ENCODE data around the gene DRAM2.

- TF ChIP-seq, protein P1, sequence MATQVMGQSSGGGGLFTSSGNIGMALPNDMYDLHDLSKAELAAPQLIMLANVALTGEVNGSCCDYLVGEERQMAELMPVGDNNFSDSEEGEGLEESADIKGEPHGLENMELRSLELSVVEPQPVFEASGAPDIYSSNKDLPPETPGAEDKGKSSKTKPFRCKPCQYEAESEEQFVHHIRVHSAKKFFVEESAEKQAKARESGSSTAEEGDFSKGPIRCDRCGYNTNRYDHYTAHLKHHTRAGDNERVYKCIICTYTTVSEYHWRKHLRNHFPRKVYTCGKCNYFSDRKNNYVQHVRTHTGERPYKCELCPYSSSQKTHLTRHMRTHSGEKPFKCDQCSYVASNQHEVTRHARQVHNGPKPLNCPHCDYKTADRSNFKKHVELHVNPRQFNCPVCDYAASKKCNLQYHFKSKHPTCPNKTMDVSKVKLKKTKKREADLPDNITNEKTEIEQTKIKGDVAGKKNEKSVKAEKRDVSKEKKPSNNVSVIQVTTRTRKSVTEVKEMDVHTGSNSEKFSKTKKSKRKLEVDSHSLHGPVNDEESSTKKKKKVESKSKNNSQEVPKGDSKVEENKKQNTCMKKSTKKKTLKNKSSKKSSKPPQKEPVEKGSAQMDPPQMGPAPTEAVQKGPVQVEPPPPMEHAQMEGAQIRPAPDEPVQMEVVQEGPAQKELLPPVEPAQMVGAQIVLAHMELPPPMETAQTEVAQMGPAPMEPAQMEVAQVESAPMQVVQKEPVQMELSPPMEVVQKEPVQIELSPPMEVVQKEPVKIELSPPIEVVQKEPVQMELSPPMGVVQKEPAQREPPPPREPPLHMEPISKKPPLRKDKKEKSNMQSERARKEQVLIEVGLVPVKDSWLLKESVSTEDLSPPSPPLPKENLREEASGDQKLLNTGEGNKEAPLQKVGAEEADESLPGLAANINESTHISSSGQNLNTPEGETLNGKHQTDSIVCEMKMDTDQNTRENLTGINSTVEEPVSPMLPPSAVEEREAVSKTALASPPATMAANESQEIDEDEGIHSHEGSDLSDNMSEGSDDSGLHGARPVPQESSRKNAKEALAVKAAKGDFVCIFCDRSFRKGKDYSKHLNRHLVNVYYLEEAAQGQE (IDR thresholded peaks at IDR 0.05; ENCODE audit: insufficient read depth in 1 of 2, low read depth in 2 of 2, low read length in 2 of 2): no peak
- TF ChIP-seq TAF1 (IDR thresholded peaks at IDR 0.05; ENCODE audit: borderline replicate concordance, insufficient read depth, low read length): no peak
- no peak for TF ChIP-seq POLR2AphosphoS5 (IDR thresholded peaks at IDR 0.05; ENCODE audit: low read depth, low read length)
- no peak for TF ChIP-seq SIN3A (IDR thresholded peaks at IDR 0.05; ENCODE audit: borderline replicate concordance, insufficient read depth, low read length)
Measured at GRCh38 chr1:111183308-111184069, 43.6 kb upstream of the DRAM2 start.
